Cardiac fibroblast (primary cell): ENCODE results near the gene MEF2C.
A peak's percentile ranks its signal among the peaks of the same experiment; 100 is the strongest.

Experiments
- DNase-seq, 2 donors: peaks; one replicate each; pipeline versions ENCODE4 v3.0.0 to v3.0.0-alpha.2; 2010; ENCODE audit warnings: low read depth in 2 of 2
- H3K4me3 ChIP-seq, 2 donors: replicated peaks in 1 of 2; 1 replicate in 1 of 2; 2 replicates in 1 of 2; pipeline ENCODE4 v1.5.1; 2011; ENCODE audit warnings: low read depth in 2 of 2, low read length in 2 of 2, mild to moderate bottlenecking in 2 of 2, moderate library complexity in 1 of 2
- TF ChIP-seq, protein P1 (sequence below): IDR thresholded peaks from one replicate; pipeline ENCODE4 v1.5.1; 2011; ENCODE audit warnings: low read depth, mild to moderate bottlenecking, low read length, inconsistent platforms

The MEF2C gene

DNA sequence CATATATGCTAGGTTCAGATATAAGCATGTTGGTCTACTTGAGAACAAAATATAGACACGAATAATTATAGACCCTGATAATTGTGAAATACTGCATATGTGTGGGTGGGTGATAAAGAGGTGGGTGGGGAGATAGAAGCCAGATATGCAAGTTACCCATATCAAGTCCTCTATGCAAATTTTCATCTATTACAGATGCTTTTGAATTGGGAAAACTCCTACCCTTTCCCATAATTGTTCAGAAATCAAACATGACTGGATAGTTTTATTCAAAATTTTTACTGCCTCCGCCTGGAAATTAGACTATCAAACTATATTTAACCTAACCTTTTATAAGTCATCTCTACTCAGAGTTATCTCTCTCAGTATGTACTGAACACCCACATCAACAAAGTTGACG lies 157.5 kb downstream of the MEF2C start:
- no peak for DNase-seq
- TF ChIP-seq, protein P1, sequence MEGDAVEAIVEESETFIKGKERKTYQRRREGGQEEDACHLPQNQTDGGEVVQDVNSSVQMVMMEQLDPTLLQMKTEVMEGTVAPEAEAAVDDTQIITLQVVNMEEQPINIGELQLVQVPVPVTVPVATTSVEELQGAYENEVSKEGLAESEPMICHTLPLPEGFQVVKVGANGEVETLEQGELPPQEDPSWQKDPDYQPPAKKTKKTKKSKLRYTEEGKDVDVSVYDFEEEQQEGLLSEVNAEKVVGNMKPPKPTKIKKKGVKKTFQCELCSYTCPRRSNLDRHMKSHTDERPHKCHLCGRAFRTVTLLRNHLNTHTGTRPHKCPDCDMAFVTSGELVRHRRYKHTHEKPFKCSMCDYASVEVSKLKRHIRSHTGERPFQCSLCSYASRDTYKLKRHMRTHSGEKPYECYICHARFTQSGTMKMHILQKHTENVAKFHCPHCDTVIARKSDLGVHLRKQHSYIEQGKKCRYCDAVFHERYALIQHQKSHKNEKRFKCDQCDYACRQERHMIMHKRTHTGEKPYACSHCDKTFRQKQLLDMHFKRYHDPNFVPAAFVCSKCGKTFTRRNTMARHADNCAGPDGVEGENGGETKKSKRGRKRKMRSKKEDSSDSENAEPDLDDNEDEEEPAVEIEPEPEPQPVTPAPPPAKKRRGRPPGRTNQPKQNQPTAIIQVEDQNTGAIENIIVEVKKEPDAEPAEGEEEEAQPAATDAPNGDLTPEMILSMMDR, result no peak

DNA sequence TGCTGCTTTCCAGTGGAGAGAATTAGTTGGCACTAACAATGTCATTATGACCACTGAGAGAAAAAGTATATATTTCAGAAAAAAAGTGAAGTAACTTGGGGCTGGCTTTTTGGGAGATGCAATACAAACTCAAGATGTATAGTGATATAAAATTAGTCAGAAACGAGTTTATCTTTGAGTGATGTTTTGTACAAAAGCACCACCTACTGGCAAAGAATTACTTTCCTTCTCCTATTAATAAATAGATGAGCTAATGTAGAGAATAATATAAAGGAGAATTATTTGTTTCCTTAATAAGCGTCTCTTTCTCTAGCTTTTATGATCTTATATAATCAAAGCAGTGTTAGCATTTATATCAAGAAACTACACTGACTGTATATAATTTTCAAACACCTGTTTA lies 158.8 kb downstream of the MEF2C start:
- TF ChIP-seq, protein P1, result peak; percentile 22
- peak; percentile 38 to 48 for DNase-seq

More for the DNA sequence above, 157.5 kb downstream of the MEF2C start:
- no peak overlapping the region for H3K4me3 ChIP-seq

DNA sequence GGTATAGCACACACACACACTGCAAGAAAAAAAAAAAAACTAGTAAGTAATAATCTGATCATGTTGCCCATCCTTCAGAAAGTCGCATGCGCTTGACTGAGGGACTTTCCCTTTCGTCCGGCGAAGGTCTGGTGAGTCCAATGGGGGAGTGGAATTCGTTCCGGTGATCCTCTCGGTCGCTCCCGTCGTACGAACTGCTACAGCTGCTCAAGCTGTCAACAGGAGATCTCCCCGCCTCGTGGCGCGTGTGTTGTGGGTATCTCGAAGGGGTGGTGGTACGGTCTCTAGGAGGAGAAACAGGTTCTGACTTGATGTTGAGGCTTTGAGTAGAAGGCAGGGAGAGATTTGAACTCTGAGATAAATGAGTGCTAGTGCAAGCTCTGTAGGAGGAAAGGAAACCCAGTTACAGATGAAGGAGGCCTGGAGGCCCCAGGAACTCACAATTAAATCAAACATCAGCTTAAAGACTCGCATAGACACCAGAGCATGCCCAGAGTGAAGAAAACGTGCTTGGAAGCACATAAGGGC lies 160.4 kb downstream of the MEF2C start:
- DNase-seq, result no peak
- no peak overlapping the region for H3K4me3 ChIP-seq
- TF ChIP-seq, protein P1, result no peak

More for the DNA sequence above, 158.8 kb downstream of the MEF2C start:
- no peak overlapping the region for H3K4me3 ChIP-seq

GRCh38 chr5:88719434-88719833 lies 163.6 kb downstream of the MEF2C start:
- DNase-seq, result no peak
- TF ChIP-seq, protein P1, result no peak
- H3K4me3 ChIP-seq, result no peak overlapping the region

- TF ChIP-seq, protein P1, result no peak
- H3K4me3 ChIP-seq, result no peak overlapping the region
- no peak for DNase-seq
Measured at GRCh38 chr5:88718736-88719135, 164.2 kb downstream of the MEF2C start.

DNA sequence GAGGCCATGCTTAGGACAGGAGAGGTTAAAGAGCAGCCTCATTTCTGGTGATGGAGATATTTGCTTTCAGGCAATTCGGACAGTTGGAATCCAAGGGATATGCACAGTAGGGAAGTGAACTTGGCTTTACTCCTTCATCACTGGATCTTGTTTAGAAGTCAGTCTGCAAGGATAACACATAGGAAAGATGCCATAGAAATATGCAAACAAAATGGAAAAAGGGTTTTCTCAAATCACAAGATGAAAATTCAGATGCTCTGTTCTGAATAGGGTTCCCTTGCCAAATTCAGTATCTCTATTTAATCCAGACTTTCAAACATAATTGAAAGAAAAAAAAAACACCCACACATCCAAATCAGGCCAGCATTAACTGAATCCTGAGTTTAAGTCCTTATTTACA lies 166.9 kb downstream of the MEF2C start:
- no peak overlapping the region for H3K4me3 ChIP-seq
- no peak for DNase-seq
- TF ChIP-seq, protein P1, result no peak

DNA sequence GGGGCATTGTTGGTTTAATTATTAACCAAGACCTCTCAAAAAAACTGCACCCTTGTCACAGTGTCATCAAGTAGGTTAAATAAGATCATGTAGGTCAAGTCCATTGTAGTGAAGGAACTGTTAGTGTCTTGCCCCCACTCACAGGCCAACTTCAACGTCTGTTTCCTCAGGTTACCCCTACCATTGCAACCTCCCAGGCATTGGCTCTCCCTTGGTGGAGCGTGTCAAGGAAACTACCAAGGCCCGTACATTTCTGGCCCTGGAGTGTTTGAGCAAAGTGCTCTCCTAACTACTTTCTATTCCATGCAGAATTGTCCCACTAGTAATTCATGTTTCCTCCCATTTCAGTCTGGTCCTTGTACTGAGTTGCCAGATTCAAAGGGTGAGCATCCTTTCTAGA lies 167.5 kb downstream of the MEF2C start:
- TF ChIP-seq, protein P1, result no peak
- H3K4me3 ChIP-seq, result no peak overlapping the region
- no peak for DNase-seq
